ENCODE results near the gene GLG1.
"Not testable (repeated sequence)": the region's sequence is repeated elsewhere in the genome, so short reads cannot be mapped to it uniquely, and the experiment has no call there.

Gene GLG1

GRCh38 chr16:74606521-74607309 is at the start of gene GLG1:
GLG1 (minus strand) TSS chr16:74607114; CDS start chr16:74607094, 20 bp downstream.
- no peak for TF ChIP-seq CTCF (IDR thresholded peaks at IDR 0.05; ENCODE audit: low read depth, low read length)
- H3K4me3 ChIP-seq (ENCODE audit: low read depth, low read length), result peak within 1 kb of the TSS; percentile 93
- peak; percentile 95 for DNase-seq (ENCODE audit: low read depth, low spot score)
- in situ Hi-C loops (cut with HindIII; ENCODE audit: low sequenced_read_pairs), result no loop called here

GRCh38 chr16:74654536-74655050 is 47.7 kb upstream of the GLG1 start:
- no peak for DNase-seq (ENCODE audit: low read depth, low spot score)
- no peak overlapping the region for H3K4me3 ChIP-seq (ENCODE audit: low read depth, low read length)
- TF ChIP-seq CTCF (IDR thresholded peaks at IDR 0.05; ENCODE audit: low read depth, low read length), result no peak
- in situ Hi-C loops (cut with HindIII; ENCODE audit: low sequenced_read_pairs), result no loop called here

GRCh38 chr16:74652883-74653282 is 46.0 kb upstream of the GLG1 start:
- H3K4me3 ChIP-seq (ENCODE audit: low read depth, low read length); in situ Hi-C loops (cut with HindIII; ENCODE audit: low sequenced_read_pairs): not testable (repeated sequence)
- peak; percentile 9 for DNase-seq (ENCODE audit: low read depth, low spot score)

- no peak overlapping the region for H3K4me3 ChIP-seq (ENCODE audit: low read depth, low read length)
- DNase-seq (ENCODE audit: low read depth, low spot score), result no peak
- in situ Hi-C loops (cut with HindIII; ENCODE audit: low sequenced_read_pairs), result no loop called here
- no peak for TF ChIP-seq CTCF (IDR thresholded peaks at IDR 0.05; ENCODE audit: low read depth, low read length)
Measured at GRCh38 chr16:74652249-74652648, 45.3 kb upstream of the GLG1 start.

- TF ChIP-seq CTCF (IDR thresholded peaks at IDR 0.05; ENCODE audit: low read depth, low read length), result no peak
- no peak for DNase-seq (ENCODE audit: low read depth, low spot score)
- no peak overlapping the region for H3K4me3 ChIP-seq (ENCODE audit: low read depth, low read length)
- in situ Hi-C loops (cut with HindIII; ENCODE audit: low sequenced_read_pairs), result no loop called here
Measured at GRCh38 chr16:74651841-74652240, 44.9 kb upstream of the GLG1 start.

GRCh38 chr16:74650966-74651567 is 44.2 kb upstream of the GLG1 start:
- in situ Hi-C loops (cut with HindIII; ENCODE audit: low sequenced_read_pairs), result no loop called here
- TF ChIP-seq CTCF (IDR thresholded peaks at IDR 0.05; ENCODE audit: low read depth, low read length), result peak; percentile 39
- DNase-seq (ENCODE audit: low read depth, low spot score), result peak; percentile 17
- no peak overlapping the region for H3K4me3 ChIP-seq (ENCODE audit: low read depth, low read length)

Data from astrocyte of the spinal cord (primary cell).